K562 (cell line): Measurements from ENCODE around the gene RNF41. TPM values are rescaled to one million over a fixed set of nuclear protein-coding genes. Genes with fewer than 3 reads are reported as not detected.

Experiments used
- HCFC1 ChIP-seq: IDR thresholded peaks from 2 replicates; pipeline ENCODE4 v1.6.1; 2012; ENCODE audit warnings: low read depth, low read length, improper control_type of control experiment
- HDAC8 ChIP-seq: fragments of 450-650 bp; IDR thresholded peaks from 2 replicates; pipeline ENCODE4 v1.6.1; 2016; ENCODE audit warnings: mild to moderate bottlenecking, missing genetic modification characterization, moderate library complexity, missing compliant biosample characterization
- KAT8 ChIP-seq: fragments of 450-650 bp; IDR thresholded peaks from 2 replicates; pipeline ENCODE4 v1.6.1; 2016; ENCODE audit warnings: low read depth, mild to moderate bottlenecking
- NBN ChIP-seq: fragments of 450-650 bp; IDR thresholded peaks from 2 replicates; pipeline ENCODE4 v1.6.1; 2016; ENCODE audit warnings: low read depth, mild to moderate bottlenecking
- NRF1 ChIP-seq, 2 experiments: fragments of 450-650 bp; IDR thresholded peaks in 1 of 2; conservative IDR thresholded peaks in 1 of 2; 2 replicates each; pipeline ENCODE4 v1.6.1; 2014; ENCODE audit warnings: mild to moderate bottlenecking in 2 of 2
- NUFIP1 ChIP-seq: fragments of 450-650 bp; IDR thresholded peaks from 2 replicates; pipeline ENCODE4 v1.6.1; 2018; ENCODE audit not compliant: partially characterized antibody
- POLR2AphosphoS5 ChIP-seq: IDR thresholded peaks from 2 replicates; pipeline ENCODE4 v1.6.1; 2011; ENCODE audit warnings: mild to moderate bottlenecking, low read depth, low read length, moderate library complexity; ENCODE audit not compliant: control insufficient read depth, insufficient read depth
- POLR2G ChIP-seq: fragments of 200-400 bp; formaldehyde crosslinking; IDR thresholded peaks from 2 replicates; pipeline ENCODE4 v1.6.1; 2017; ENCODE audit warnings: low read depth, mild to moderate bottlenecking, antibody characterized with exemption, low read length, moderate library complexity
- PTRF ChIP-seq: fragments of 450-650 bp; IDR thresholded peaks from 2 replicates; pipeline ENCODE4 v1.6.1; 2016; ENCODE audit warnings: mild to moderate bottlenecking, missing genetic modification characterization, missing compliant biosample characterization
- SMARCA4 ChIP-seq: fragments of 450-650 bp; IDR thresholded peaks from 2 replicates; pipeline ENCODE4 v1.6.1; 2016
- SMARCB1 ChIP-seq: IDR thresholded peaks from 2 replicates; pipeline ENCODE4 v1.6.1; 2011; ENCODE audit warnings: improper control_type of control experiment, low read depth; ENCODE audit not compliant: insufficient read length
- SMARCE1 ChIP-seq: fragments of 450-650 bp; IDR thresholded peaks from 2 replicates; pipeline ENCODE4 v1.7.1; 2016; ENCODE audit warnings: mild to moderate bottlenecking
- TAF1 ChIP-seq: IDR thresholded peaks from 2 replicates; pipeline ENCODE4 v1.6.1; 2011; ENCODE audit warnings: mild to moderate bottlenecking, low read length, moderate library complexity; ENCODE audit not compliant: insufficient read depth, control insufficient read depth, severe bottlenecking; ENCODE audit errors: extremely low read depth
- ZNF311 ChIP-seq: fragments of 250-450 bp; sonication (Bioruptor Pico); IDR thresholded peaks from 2 replicates; pipeline ENCODE4 v1.4.0; 2020; ENCODE audit warnings: mild to moderate bottlenecking, moderate library complexity
- ZNF76 ChIP-seq: fragments of 250-450 bp; sonication (Bioruptor Pico); IDR thresholded peaks from 2 replicates; pipeline ENCODE4 v1.4.0; 2020; ENCODE audit warnings: mild to moderate bottlenecking, moderate library complexity, borderline replicate concordance
- ZNF77 ChIP-seq: fragments of 250-450 bp; sonication (Bioruptor Pico); IDR thresholded peaks from 2 replicates; pipeline ENCODE4 v1.5.0; 2020
- polyA plus RNA-seq, 8 experiments: library from polyadenylated mRNA; depleted of rRNA in 4 of 8; stranded (reverse) in 5 of 8; unstranded in 3 of 8; fragments of >200 nt; fragmentation: Nextera tagmentation in 2 of 8; fragmentation: Illumina TruSeq in 1 of 8; extraction: Ambion mirVana in 2 of 8; extraction: Trizol in 1 of 8; gene quantifications; 2 replicates each; pipeline versions ENCODE4 v1.2.1 to v1.2.3, GENCODE V29; 2011 to 2014; ENCODE audit warnings: inconsistent platforms in 1 of 8, missing spikeins in 1 of 8
- total RNA-seq, 7 experiments: library from RNA; depleted of rRNA in 6 of 7; stranded (reverse); fragments of >200 nt in 6 of 7; fragmentation: Illumina TruSeq in 2 of 7; extraction: Trizol in 2 of 7; gene quantifications; 2 replicates each; pipeline versions ENCODE4 v1.2.1 to v1.2.3, GENCODE V29; 2011 to 2021; ENCODE audit warnings: low replicate concordance in 1 of 7
- TF ChIP-seq, protein P1 (sequence below), 3 experiments: fragments of 200-800 bp in 1 of 3; sonication (Bioruptor generic) in 1 of 3; sonication (generic) in 1 of 3; formaldehyde crosslinking in 1 of 3; IDR thresholded peaks; 2 replicates each; pipeline versions ENCODE4 v1.6.1 to v1.8.0; 2016 to 2022; ENCODE audit warnings: mild to moderate bottlenecking in 2 of 3, missing compliant biosample characterization in 2 of 3, missing genetic modification characterization in 2 of 3, missing genetic modification reagents in 1 of 3
- TF ChIP-seq, protein P2 (sequence below): fragments of 450-650 bp; IDR thresholded peaks from 2 replicates; pipeline ENCODE4 v1.7.0; 2016; ENCODE audit warnings: borderline replicate concordance
- TF ChIP-seq, protein P3 (sequence below): IDR thresholded peaks from 3 replicates; pipeline ENCODE4 v1.6.1; 2011; ENCODE audit warnings: borderline replicate concordance, mild to moderate bottlenecking; ENCODE audit not compliant: insufficient read length, insufficient read depth
- TF ChIP-seq, protein P4 (sequence below): fragments of 450-650 bp; IDR thresholded peaks from 2 replicates; pipeline ENCODE4 v1.6.1; 2017; ENCODE audit warnings: antibody characterized with exemption

The RNF41 gene
- total and polyA plus RNA-seq, 9 of the 15 experiments (the other 6 are each of a cell fraction or from before 2014, with no cell fraction given), result 28.2 to 46.8 (median 33.8) TPM

DNA sequence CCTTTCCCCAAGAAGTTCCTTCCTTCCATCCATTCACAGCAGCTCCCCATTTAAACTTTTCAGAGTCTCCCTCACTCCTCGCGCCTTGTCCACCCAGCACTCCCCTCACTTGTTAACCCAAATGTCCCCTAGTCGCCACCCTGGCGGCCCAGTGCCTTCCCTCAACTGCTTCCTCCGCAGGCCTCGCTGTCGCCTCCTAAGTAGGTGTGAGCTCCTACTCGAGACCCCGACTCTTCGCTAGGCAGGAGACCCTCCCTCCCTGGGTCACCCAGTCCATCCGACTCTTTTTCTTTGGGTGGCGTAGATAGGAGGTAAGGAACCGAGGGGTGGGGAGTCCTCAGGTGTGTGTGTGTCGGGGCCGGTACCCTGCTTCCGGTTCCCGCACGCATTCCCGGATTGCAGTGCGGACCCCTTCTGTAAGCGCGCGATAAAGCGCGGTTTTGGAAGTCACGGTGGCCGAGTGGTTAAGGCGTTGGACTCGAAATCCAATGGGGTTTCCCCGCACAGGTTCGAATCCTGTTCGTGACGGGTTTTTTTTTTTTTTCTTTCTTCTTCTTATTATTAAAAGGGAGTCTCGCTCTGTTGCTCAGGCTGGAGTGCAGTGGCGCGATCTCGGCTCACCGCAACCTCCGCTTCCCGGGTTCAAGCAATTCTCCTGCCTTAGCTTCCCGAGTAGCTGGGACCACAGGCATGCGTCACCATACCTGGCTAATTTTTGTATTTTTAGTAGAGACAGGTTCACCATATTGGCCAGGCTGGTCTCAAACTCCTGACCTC, 31.6 kb downstream of the RNF41 start (continued):
- TF ChIP-seq POLR2G (peak; percentile 70; the same call in 1 of the 2 replicates), POLR2AphosphoS5 (peak; percentile 18; the same call in 1 of the 2 replicates), TAF1 (peak; percentile 48), SMARCA4 (peak; percentile 28; the same call in 1 of the 2 replicates), ZNF76 (CRISPR knock-in tag) (no peak), ZNF311 (no peak), NUFIP1 (no peak), SMARCE1 (peak; percentile 36; the same call in 1 of the 2 replicates), HCFC1 (peak; percentile 45; the same call in 1 of the 2 replicates), HDAC8 (tag) (no peak), NRF1 (conservative IDR thresholded peaks at IDR 0.05 in 1 of 2, IDR thresholded peaks at IDR 0.05 in 1 of 2) (peak; percentile 38 to 40), SMARCB1 (no peak), ZNF77 (no peak), PTRF (tag) (no peak), NBN (peak; percentile 87), KAT8 (no peak)
- TF ChIP-seq, protein P1, sequence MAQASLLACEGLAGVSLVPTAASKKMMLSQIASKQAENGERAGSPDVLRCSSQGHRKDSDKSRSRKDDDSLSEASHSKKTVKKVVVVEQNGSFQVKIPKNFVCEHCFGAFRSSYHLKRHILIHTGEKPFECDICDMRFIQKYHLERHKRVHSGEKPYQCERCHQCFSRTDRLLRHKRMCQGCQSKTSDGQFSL (CRISPR knock-in tag; IDR thresholded peaks at IDR 0.05), result 0 out of 2 replicates have a peak, but pooled peaks have one; percentile 36
- TF ChIP-seq, protein P1 (tag; IDR thresholded peaks at IDR 0.05), result no peak
- TF ChIP-seq, protein P2, sequence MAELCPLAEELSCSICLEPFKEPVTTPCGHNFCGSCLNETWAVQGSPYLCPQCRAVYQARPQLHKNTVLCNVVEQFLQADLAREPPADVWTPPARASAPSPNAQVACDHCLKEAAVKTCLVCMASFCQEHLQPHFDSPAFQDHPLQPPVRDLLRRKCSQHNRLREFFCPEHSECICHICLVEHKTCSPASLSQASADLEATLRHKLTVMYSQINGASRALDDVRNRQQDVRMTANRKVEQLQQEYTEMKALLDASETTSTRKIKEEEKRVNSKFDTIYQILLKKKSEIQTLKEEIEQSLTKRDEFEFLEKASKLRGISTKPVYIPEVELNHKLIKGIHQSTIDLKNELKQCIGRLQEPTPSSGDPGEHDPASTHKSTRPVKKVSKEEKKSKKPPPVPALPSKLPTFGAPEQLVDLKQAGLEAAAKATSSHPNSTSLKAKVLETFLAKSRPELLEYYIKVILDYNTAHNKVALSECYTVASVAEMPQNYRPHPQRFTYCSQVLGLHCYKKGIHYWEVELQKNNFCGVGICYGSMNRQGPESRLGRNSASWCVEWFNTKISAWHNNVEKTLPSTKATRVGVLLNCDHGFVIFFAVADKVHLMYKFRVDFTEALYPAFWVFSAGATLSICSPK, result 0 out of 2 replicates have a peak, but pooled peaks have one; percentile 54
- TF ChIP-seq, protein P3, sequence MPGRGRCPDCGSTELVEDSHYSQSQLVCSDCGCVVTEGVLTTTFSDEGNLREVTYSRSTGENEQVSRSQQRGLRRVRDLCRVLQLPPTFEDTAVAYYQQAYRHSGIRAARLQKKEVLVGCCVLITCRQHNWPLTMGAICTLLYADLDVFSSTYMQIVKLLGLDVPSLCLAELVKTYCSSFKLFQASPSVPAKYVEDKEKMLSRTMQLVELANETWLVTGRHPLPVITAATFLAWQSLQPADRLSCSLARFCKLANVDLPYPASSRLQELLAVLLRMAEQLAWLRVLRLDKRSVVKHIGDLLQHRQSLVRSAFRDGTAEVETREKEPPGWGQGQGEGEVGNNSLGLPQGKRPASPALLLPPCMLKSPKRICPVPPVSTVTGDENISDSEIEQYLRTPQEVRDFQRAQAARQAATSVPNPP, result no peak
- TF ChIP-seq, protein P4, sequence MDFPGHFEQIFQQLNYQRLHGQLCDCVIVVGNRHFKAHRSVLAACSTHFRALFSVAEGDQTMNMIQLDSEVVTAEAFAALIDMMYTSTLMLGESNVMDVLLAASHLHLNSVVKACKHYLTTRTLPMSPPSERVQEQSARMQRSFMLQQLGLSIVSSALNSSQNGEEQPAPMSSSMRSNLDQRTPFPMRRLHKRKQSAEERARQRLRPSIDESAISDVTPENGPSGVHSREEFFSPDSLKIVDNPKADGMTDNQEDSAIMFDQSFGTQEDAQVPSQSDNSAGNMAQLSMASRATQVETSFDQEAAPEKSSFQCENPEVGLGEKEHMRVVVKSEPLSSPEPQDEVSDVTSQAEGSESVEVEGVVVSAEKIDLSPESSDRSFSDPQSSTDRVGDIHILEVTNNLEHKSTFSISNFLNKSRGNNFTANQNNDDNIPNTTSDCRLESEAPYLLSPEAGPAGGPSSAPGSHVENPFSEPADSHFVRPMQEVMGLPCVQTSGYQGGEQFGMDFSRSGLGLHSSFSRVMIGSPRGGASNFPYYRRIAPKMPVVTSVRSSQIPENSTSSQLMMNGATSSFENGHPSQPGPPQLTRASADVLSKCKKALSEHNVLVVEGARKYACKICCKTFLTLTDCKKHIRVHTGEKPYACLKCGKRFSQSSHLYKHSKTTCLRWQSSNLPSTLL, result peak; percentile 79
